Measurements from ENCODE around the gene SEMA3F. TPM values are rescaled to one million over a fixed set of nuclear protein-coding genes. Genes with fewer than 3 reads are reported as not detected.

The SEMA3F gene
- polyA plus RNA-seq, 1 experiment, result 11.4 TPM

DNA sequence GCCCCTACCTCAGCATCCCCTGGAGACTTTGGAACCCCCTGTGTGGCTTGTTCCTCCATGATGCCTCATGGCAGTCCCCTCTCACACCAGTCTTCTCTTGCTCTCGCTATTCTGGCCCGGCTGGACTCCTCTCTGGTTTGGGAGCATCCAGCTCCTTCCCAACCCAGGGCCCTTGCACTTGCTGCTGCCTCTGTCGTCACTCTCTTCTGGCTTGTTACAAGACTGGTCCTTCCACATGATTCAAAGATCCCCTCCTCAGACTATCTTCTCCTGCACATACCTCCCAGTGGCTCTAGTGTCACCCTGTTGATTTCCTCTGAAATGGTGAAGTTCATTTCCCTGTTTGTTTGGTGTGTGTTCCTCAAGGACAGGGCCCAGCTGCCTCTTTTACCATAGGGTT lies 74.4 kb downstream of the SEMA3F start:
- Histone ChIP-seq H3K4me3 (ENCODE audit: low read depth, low read length) (no peak overlapping the region), H3K36me3 (ENCODE audit: control insufficient read depth, insufficient read depth, low read length) (no peaks in the 10 kb centered on the region), H3K27me3 (ENCODE audit: control insufficient read depth, insufficient read depth, low read length) (peaks cover 4% of the 10 kb centered on the region)
- ChIA-PET POLR2A (no interaction called here), CTCF (interaction anchor here (1.0 to 17.7 kb wide), 9 partner anchors 10 to 109 kb away, joined by 4 to 378 read pairs (median 8); partner anchors contain the start of genes GNAT1 and SEMA3B)
- no peak for DNase-seq (ENCODE audit: low read depth)
- TF ChIP-seq, protein P1, sequence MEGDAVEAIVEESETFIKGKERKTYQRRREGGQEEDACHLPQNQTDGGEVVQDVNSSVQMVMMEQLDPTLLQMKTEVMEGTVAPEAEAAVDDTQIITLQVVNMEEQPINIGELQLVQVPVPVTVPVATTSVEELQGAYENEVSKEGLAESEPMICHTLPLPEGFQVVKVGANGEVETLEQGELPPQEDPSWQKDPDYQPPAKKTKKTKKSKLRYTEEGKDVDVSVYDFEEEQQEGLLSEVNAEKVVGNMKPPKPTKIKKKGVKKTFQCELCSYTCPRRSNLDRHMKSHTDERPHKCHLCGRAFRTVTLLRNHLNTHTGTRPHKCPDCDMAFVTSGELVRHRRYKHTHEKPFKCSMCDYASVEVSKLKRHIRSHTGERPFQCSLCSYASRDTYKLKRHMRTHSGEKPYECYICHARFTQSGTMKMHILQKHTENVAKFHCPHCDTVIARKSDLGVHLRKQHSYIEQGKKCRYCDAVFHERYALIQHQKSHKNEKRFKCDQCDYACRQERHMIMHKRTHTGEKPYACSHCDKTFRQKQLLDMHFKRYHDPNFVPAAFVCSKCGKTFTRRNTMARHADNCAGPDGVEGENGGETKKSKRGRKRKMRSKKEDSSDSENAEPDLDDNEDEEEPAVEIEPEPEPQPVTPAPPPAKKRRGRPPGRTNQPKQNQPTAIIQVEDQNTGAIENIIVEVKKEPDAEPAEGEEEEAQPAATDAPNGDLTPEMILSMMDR (IDR thresholded peaks at IDR 0.05; ENCODE audit: insufficient read depth, low read depth, low read length), result no peak

DNA sequence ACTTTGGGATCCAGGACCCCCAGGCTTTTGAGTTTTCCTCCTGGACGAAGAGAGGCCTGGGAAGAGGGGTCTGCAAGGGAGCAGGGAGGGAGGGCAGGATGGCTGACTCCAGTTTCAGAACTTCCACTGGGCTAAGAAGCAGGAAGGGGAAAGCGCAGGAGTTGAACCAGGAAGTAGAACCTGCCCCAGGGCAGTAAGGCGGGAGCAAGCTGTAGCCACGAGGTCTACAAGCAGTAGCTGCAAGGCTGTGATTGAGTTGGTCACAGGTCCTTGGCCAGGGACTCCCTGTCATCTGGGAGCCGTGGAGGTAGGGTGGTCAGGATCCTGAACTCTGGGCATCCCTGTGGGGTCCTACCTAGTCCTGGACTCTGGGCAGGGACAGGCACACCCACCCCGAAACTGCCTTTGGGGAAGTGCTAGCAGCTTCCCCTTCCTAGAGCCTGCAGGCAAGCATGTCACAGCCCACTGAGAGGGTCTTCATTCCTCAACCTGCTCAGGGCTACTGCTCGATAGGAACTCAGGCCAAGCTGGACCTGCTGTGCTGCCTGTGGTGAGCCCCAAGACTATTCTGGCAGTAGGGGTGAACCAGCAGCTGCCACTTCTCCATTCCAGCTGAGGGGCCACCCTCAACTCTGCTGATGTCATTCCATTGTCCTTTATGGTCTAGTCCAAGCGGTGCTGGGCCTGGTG lies 75.1 kb downstream of the SEMA3F start:
- TF ChIP-seq, protein P1 (IDR thresholded peaks at IDR 0.05; ENCODE audit: insufficient read depth, low read depth, low read length), result no peak
- no peak for DNase-seq (ENCODE audit: low read depth)
- POLR2A ChIA-PET, result no interaction called here
- Histone ChIP-seq H3K27me3 (ENCODE audit: control insufficient read depth, insufficient read depth, low read length) (peaks cover 1% of the 10 kb centered on the region; the same call in 1 of the 2 replicates), H3K36me3 (ENCODE audit: control insufficient read depth, insufficient read depth, low read length) (no peaks in the 10 kb centered on the region), H3K4me3 (ENCODE audit: low read depth, low read length) (no peak overlapping the region)
- CTCF ChIA-PET, result interaction anchor here (1.5 to 17.7 kb wide), 6 partner anchors 16 to 110 kb away, joined by 3 to 378 read pairs (median 8); partner anchors contain the start of gene GNAT1

DNA sequence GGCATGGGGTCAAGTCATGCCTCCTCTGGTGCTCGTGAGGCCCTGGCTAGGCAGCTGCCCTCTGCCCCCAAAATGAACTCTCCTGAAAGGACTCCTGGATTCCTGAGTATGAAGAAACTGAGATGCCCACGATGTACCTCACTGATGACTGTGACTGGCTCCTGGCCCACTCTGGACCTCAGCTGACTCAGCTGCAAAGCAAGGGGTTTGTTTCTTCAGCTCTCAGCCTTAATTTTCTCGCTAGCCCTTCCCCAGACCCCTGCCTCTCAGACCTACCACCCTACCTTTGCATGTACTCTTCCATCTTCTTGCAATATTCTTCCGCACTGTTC lies 75.6 kb downstream of the SEMA3F start:
- ChIA-PET CTCF (interaction anchor here (1.5 to 17.7 kb wide), 5 partner anchors 16 to 110 kb away, joined by 3 to 378 read pairs (median 13); partner anchors contain the start of gene GNAT1), POLR2A (no interaction called here)
- no peak for DNase-seq (ENCODE audit: low read depth)
- no peaks in the 10 kb centered on the region for H3K27me3 ChIP-seq (ENCODE audit: control insufficient read depth, insufficient read depth, low read length)
- no peak overlapping the region for H3K4me3 ChIP-seq (ENCODE audit: low read depth, low read length)
- H3K36me3 ChIP-seq (ENCODE audit: control insufficient read depth, insufficient read depth, low read length), result no peaks in the 10 kb centered on the region
- TF ChIP-seq, protein P1 (IDR thresholded peaks at IDR 0.05; ENCODE audit: insufficient read depth, low read depth, low read length), result no peak

DNA sequence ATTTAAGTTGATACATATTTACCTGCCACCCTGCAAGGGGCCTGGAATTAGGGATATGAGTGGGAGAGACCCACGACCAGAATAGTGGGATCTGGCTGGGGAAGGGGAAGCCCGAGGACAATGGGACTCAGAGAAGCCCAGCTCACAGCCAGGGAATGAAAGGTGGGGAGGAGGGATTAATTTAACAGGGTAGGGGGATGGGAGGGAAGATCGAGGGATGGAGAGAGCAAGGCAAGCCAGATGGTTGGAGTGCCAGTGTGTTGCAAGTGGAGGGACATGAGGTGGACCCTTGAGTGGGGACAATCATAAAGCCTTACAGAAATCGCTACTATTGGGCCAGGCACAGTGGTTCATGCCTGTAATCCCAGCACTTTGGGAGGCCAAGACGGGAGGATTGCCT lies 76.5 kb downstream of the SEMA3F start:
- TF ChIP-seq, protein P1 (IDR thresholded peaks at IDR 0.05; ENCODE audit: insufficient read depth, low read depth, low read length), result no peak
- H3K27me3 ChIP-seq (ENCODE audit: control insufficient read depth, insufficient read depth, low read length), result no peaks in the 10 kb centered on the region
- DNase-seq (ENCODE audit: low read depth), result no peak
- POLR2A ChIA-PET, result no interaction called here
- CTCF ChIA-PET, result interaction anchor here (1.5 to 6.1 kb wide), 4 partner anchors 15 to 92 kb away, joined by 3 to 114 read pairs (median 10); no protein-coding TSS in a partner anchor
- no peak overlapping the region for H3K4me3 ChIP-seq (ENCODE audit: low read depth, low read length)
- H3K36me3 ChIP-seq (ENCODE audit: control insufficient read depth, insufficient read depth, low read length), result no peaks in the 10 kb centered on the region

DNA sequence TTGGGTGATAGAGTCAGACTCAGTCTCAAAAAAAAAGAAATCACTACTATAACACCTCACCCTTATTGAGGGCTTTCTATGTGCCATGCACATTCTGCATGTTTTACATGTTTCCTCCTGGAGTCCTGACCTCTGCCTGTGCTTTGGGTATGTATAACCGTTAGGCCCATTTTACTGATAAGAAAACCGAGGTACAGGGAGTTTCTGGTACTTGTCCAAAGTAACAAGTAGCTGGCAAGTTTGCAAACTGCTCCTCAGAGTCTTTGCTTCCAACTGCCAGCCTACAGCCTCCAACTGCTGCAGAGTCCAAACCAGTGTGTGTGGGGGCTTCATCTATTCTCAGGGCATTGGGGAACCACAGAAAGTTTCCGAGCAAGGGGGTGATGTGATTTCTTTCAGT lies 77.2 kb downstream of the SEMA3F start:
- TF ChIP-seq, protein P1 (IDR thresholded peaks at IDR 0.05; ENCODE audit: insufficient read depth, low read depth, low read length), result no peak
- POLR2A ChIA-PET, result no interaction called here
- Histone ChIP-seq H3K36me3 (ENCODE audit: control insufficient read depth, insufficient read depth, low read length) (no peaks in the 10 kb centered on the region), H3K27me3 (ENCODE audit: control insufficient read depth, insufficient read depth, low read length) (no peaks in the 10 kb centered on the region), H3K4me3 (ENCODE audit: low read depth, low read length) (no peak overlapping the region)
- CTCF ChIA-PET, result interaction anchor here (1.7 kb wide), 1 partner anchor 28 kb away, joined by 8 read pairs; no protein-coding TSS in a partner anchor
- no peak for DNase-seq (ENCODE audit: low read depth)

Measured in BJ (cell line).